ENCODE measurements around the gene MYBL2. TPM values are rescaled to one million over a fixed set of nuclear protein-coding genes. Genes with fewer than 3 reads are reported as not detected.
A peak's percentile ranks its signal among the peaks of the same experiment; 100 is the strongest.

MYBL2 gene
- polyA plus RNA-seq, 3 donors = 0.08 to 0.10 TPM; not detected in 1

DNA sequence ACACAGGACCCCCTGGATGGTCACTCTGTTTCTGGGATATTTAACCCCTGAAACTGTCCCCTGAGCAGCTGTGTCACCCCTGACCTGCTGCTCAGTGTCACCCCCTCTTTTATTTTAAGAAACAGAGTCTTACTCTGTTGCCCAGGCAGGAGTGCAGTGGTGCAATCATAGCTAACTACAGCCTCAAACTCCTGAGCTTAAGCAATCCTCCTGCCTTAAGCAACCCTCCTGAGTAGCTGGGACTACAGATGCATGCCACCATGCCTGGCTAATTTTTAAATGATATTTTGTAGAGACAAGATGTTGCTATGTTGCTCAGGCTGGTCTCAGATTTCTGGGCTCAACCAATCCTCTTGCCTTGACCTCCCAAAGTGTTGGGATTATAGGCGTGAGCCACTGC is 81.4 kb downstream of the MYBL2 start:
- no peak overlapping the region for H3K27ac Mint-ChIP-seq
- Histone ChIP-seq H3K79me2 (ENCODE audit: insufficient read depth, low read length) (no peaks in the 10 kb centered on the region), H3K27me3 (ENCODE audit: control insufficient read depth in 2 of 2, insufficient read depth in 2 of 2, low read length in 2 of 2) (peaks cover 0 to 16% of the 10 kb centered on the region in 2 donors), H3K9ac (ENCODE audit: insufficient read depth, low read length, poor library complexity, severe bottlenecking) (no peak overlapping the region), H3K9me3 (replicated peaks in 1 of 2; ENCODE audit: control insufficient read depth in 1 of 2, insufficient read depth in 1 of 2, low read length in 2 of 2) (peaks cover 0 to 5% of the 10 kb centered on the region in 2 donors), H3K4me1 (ENCODE audit: control insufficient read depth in 1 of 2, insufficient read depth in 2 of 2, low read length in 2 of 2) (peaks cover 87 to 94% of the 10 kb centered on the region in 2 donors), H3K4me3 (replicated peaks in 1 of 3; ENCODE audit: low read depth in 2 of 3, low read length in 3 of 3) (peak overlapping the region in 1 of 3 experiments; percentile 4), H2AFZ (ENCODE audit: insufficient read depth, low read depth, low read length, poor library complexity, severe bottlenecking) (no peak overlapping the region), H3K36me3 (replicated peaks in 1 of 2; ENCODE audit: control insufficient read depth in 1 of 2, insufficient read depth in 2 of 2, low read length in 2 of 2) (no peaks in the 10 kb centered on the region), H3K4me2 (replicated peaks; ENCODE audit: extremely low read depth, low read length, poor library complexity, severe bottlenecking) (peak overlapping the region; percentile 17), H4K20me1 (ENCODE audit: insufficient read depth, low read length) (no peaks in the 10 kb centered on the region), H3K27ac (ENCODE audit: low read depth in 1 of 2, low read length in 2 of 2) (no peak overlapping the region)
- no peak overlapping the region for H3K4me3 Mint-ChIP-seq
- intact Hi-C loops (cut with micrococcal nuclease) = no loop called here
- WGBS (ENCODE audit: insufficient coverage) = no CpG with 5 or more reads among the region's 1 CpG
- peaks cover 4 to 6% of the 10 kb centered on the region in 2 donors for H3K36me3 Mint-ChIP-seq
- H3K27me3 Mint-ChIP-seq (ENCODE audit: low read depth in 3 of 3) = peaks cover 16 to 38% (median 25%) of the 10 kb centered on the region in 3 donors
- DNase-seq = peak; percentile 39 to 68 (median 65)
- H3K4me1 Mint-ChIP-seq = peaks cover 82% of the 10 kb centered on the region
- H3K9me3 Mint-ChIP-seq = peaks cover 2 to 16% (median 7%) of the 10 kb centered on the region in 7 donors
- TF ChIP-seq, protein P1, sequence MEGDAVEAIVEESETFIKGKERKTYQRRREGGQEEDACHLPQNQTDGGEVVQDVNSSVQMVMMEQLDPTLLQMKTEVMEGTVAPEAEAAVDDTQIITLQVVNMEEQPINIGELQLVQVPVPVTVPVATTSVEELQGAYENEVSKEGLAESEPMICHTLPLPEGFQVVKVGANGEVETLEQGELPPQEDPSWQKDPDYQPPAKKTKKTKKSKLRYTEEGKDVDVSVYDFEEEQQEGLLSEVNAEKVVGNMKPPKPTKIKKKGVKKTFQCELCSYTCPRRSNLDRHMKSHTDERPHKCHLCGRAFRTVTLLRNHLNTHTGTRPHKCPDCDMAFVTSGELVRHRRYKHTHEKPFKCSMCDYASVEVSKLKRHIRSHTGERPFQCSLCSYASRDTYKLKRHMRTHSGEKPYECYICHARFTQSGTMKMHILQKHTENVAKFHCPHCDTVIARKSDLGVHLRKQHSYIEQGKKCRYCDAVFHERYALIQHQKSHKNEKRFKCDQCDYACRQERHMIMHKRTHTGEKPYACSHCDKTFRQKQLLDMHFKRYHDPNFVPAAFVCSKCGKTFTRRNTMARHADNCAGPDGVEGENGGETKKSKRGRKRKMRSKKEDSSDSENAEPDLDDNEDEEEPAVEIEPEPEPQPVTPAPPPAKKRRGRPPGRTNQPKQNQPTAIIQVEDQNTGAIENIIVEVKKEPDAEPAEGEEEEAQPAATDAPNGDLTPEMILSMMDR (IDR thresholded peaks at IDR 0.05) = no peak

DNA sequence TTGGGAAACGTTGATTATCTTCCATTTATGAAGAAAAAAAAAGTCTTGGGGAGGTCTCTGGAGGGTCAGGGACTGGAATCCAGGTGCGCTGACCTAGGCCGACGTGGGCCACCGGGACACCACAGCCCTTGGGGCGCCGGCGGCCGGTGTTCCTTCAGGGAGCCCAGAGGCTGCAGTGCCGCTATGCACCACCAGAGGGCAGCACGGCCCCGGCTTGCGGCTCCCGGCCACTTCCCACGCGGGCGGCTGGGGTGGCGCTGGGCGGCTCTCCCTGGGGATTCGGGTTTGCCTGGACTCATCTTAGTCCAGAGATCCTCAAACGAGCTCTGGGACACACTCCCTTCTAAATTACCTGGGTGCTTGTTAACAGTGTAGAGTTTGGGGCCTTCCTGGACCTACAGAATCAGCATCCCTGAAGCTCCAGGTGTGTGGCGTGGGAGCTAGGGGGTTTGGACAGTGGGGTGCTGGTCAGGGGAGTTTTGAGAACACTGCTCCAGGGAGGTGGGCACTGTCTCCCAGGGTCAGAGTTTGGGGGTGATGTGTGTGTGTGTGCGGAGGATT is 82.9 kb downstream of the MYBL2 start:
- WGBS (ENCODE audit: insufficient coverage) = 8% methylated on average over 15 of the region's 23 CpGs
- H3K4me1 ChIP-seq (ENCODE audit: control insufficient read depth in 1 of 2, insufficient read depth in 2 of 2, low read length in 2 of 2) = peaks cover 78 to 83% of the 10 kb centered on the region in 2 donors
- peaks cover 71% of the 10 kb centered on the region for H3K4me1 Mint-ChIP-seq
- no peak overlapping the region for H3K4me3 ChIP-seq (replicated peaks in 1 of 3; ENCODE audit: low read depth in 2 of 3, low read length in 3 of 3)
- peak overlapping the region in 1 of 2 donors; percentile 57 for H3K4me3 Mint-ChIP-seq
- peaks cover 9 to 10% of the 10 kb centered on the region in 2 donors for H3K9me3 ChIP-seq (replicated peaks in 1 of 2; ENCODE audit: control insufficient read depth in 1 of 2, insufficient read depth in 1 of 2, low read length in 2 of 2)
- no peak overlapping the region for H3K27ac ChIP-seq (ENCODE audit: low read depth in 1 of 2, low read length in 2 of 2)
- no peaks in the 10 kb centered on the region for H3K79me2 ChIP-seq (ENCODE audit: insufficient read depth, low read length)
- H3K27me3 Mint-ChIP-seq (ENCODE audit: low read depth in 3 of 3) = peaks cover 24 to 46% (median 36%) of the 10 kb centered on the region in 3 donors
- peaks cover 9 to 25% of the 10 kb centered on the region in 2 donors for H3K27me3 ChIP-seq (ENCODE audit: control insufficient read depth in 2 of 2, insufficient read depth in 2 of 2, low read length in 2 of 2)
- H3K4me2 ChIP-seq (replicated peaks; ENCODE audit: extremely low read depth, low read length, poor library complexity, severe bottlenecking) = no peak overlapping the region
- no peak overlapping the region for H2AFZ ChIP-seq (ENCODE audit: insufficient read depth, low read depth, low read length, poor library complexity, severe bottlenecking)
- H4K20me1 ChIP-seq (ENCODE audit: insufficient read depth, low read length) = no peaks in the 10 kb centered on the region
- intact Hi-C loops (cut with micrococcal nuclease) = loop anchor here (2.0 to 5.0 kb wide), 2 partner anchors 192 to 331 kb away; no protein-coding TSS in a partner anchor
- H3K36me3 Mint-ChIP-seq = peaks cover 11 to 13% of the 10 kb centered on the region in 2 donors
- H3K27ac Mint-ChIP-seq = peak overlapping the region in 1 of 7 donors; percentile 18
- TF ChIP-seq, protein P1 (IDR thresholded peaks at IDR 0.05) = peak; percentile 99
- DNase-seq = peak; percentile 50 to 70 (median 67)
- no peak overlapping the region for H3K9ac ChIP-seq (ENCODE audit: insufficient read depth, low read length, poor library complexity, severe bottlenecking)
- H3K36me3 ChIP-seq (replicated peaks in 1 of 2; ENCODE audit: control insufficient read depth in 1 of 2, insufficient read depth in 2 of 2, low read length in 2 of 2) = no peaks in the 10 kb centered on the region
- peaks cover 8 to 29% (median 16%) of the 10 kb centered on the region in 7 donors for H3K9me3 Mint-ChIP-seq

Measured in CD14-positive monocyte (primary cell).